Measurements from ENCODE around the gene MFAP2.
"Not testable (repeated sequence)": the region's sequence is repeated elsewhere in the genome, so short reads cannot be mapped to it uniquely, and the experiment has no call there.

MFAP2 gene

DNA sequence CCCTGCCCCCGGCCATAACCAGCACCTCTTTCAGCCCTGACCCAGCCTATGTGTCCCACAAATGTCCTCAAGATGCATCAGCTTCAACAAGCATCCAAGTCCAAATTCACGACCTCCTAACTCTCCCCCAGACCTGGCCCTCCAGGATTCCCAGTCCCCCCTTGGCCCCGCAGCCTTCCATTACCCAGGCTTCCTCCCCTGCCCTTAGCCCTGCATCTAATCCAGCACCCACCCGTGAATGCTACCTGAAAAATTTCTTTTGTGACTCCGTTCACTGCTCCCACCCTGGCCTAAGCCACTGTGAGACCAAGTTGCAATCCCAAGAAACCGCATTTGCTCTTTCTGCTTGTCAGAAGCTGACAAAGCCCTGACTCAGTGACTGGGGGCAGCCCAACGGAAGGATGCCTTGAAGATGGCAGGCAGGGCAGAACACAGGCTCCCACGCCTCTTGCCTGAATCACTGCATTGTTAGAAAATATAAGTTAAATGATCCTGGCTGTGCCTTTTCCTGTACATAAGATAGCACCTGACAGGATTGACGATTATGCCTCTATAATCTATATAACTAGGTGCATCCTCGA is 939 bp upstream of the MFAP2 start:
- DNase-seq = no peak

- peak; percentile 47 for DNase-seq
Observed at GRCh38 chr1:16979475-16980327, 719 bp downstream of the MFAP2 start.

GRCh38 chr1:16978567-16979474 is 1.6 kb downstream of the MFAP2 start:
- peak; percentile 39 for DNase-seq

DNA sequence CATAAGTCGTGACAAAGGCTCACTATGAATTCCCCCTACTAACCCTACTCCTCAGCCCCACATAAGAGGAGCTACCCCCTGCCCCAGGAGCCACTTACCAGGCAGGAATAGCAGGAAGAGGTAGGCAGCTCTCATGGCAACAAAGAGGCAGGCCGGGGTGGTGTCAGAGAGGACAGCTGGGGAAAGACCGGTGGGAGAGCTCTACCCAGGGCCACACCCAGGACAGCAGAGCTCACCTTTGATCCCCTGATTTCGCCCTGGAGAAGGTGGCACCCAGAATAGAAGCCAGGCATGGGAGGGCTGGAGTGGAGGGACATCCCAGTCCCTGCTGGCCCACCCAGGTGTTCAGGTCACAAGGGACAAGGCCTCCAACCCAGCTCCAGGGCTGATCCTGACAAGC is 2.3 kb downstream of the MFAP2 start:
- DNase-seq = no peak

- no peak for DNase-seq
Observed at GRCh38 chr1:16977377-16977776, 3.0 kb downstream of the MFAP2 start.

- no peak for DNase-seq
Observed at GRCh38 chr1:16976966-16977365, 3.5 kb downstream of the MFAP2 start.

DNA sequence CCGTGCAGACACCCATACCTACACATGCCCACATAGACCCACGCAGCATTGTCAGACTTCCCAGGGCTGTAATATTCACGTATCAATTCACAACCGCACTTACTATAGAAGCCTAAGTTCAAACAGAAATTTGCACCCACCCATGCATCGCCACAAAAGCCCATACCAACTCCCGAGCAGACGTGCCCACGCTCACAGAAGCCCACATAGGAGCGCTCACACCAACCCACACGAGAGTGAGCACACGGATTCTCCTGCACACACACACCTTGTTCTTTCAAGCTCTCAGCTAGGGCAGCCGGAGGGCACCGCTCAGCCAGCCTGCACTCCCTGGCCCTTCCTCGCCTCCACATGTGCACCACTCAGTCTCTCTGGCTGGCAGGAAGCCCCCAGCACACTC is 4.6 kb downstream of the MFAP2 start:
- DNase-seq = no peak

GRCh38 chr1:16975211-16975610 is 5.2 kb downstream of the MFAP2 start:
- no peak for DNase-seq

DNA sequence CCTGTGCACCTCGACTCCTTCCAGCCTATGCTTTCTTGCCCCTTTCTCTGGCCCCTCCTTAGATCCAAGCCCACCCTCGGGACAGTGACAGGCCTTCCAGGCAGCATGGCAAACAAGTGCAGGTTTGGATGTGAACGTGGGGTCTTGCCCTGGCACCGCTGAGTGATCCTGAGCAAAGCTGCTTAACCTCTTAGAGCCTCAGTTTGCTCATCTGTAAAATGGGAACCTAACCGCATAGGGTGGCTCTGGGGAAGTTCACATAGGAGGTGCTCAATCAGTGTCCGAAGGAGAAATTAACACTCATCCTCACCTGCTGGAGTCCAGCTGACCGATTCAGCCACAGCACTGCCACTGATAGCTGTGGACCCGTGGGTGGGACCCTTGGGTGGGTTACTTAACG is 7.2 kb downstream of the MFAP2 start:
- no peak for DNase-seq

GRCh38 chr1:16972189-16972895 is 8.1 kb downstream of the MFAP2 start:
- no peak for DNase-seq

- no peak for DNase-seq
Observed at GRCh38 chr1:16971341-16972188, 8.9 kb downstream of the MFAP2 start.

- no peak for DNase-seq
Observed at GRCh38 chr1:16970132-16970910, 10.1 kb downstream of the MFAP2 start.

GRCh38 chr1:16969651-16970050 is 10.8 kb downstream of the MFAP2 start:
- DNase-seq = no peak

DNA sequence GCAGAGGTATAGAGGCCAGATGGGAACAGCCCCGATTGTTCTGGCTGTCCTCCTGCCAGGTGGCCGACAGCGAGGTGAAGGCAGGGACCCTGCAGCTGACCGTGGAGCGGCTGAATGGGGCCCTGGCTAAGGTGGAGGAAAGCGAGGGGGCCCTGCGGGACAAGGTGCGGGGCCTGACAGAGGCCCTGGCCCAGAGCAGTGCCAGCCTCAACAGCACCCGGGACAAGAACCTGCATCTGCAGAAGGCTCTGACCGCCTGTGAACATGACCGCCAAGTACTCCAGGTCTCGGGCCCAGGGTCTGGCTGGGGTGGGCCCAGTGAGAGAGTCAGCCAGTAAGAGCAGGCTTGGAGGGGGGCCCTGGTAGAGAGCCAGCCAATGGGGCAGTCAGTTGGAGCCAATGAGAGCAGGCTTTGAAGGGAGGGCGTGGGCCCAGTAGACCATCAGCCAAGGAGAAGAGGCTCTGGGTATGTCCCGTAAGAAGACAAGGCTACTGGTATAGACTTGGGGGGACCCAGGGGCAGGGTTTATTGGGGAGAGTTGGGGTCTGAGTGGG is 11.3 kb downstream of the MFAP2 start:
- no peak for DNase-seq

GRCh38 chr1:16968372-16968771 is 12.0 kb downstream of the MFAP2 start:
- DNase-seq = no peak

DNA sequence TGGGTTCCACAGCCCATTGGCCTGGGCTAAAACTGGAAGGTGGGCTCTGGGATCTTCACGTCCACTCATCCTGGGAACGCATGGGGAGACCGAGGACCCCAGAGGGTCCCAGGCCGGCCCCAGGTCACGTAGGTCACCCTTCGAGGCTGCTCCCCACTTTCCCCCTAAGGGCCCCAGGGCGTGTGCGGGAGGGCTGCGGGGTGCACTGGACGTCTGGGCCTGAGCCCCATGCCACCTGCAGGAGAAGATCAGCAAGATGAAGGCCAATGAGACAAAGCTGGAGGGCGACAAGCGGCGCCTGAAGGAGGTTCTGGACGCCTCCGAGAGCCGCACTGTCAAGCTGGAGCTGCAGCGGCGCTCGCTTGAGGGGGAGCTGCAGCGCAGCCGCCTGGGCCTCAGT is 12.5 kb downstream of the MFAP2 start:
- no peak for DNase-seq

DNA sequence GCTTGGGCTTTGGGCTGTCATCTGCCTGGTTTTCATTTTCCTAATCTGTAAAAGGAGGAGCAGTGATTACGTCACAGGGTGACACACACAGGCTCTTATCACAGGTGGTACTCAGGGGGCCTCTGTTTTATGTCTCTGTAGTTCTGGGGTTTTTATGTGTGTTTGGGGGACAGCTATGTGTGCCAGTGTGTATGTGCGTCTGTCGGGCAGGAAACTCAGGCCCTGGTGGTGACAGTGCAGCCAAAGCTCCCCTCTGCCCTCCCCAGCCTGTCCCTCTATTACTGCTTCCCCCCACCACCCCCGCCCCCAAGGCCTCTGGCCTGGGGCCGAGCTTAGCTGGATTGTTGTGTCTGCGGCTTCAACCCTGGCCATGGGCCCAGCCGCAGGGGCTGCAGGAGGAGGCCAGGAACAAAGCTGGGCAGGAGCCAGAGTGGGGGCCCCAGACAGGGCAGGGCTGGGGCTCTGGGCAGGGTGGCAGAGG is 13.3 kb downstream of the MFAP2 start:
- no peak for DNase-seq

GRCh38 chr1:16966282-16966681 is 14.1 kb downstream of the MFAP2 start:
- no peak for DNase-seq

DNA sequence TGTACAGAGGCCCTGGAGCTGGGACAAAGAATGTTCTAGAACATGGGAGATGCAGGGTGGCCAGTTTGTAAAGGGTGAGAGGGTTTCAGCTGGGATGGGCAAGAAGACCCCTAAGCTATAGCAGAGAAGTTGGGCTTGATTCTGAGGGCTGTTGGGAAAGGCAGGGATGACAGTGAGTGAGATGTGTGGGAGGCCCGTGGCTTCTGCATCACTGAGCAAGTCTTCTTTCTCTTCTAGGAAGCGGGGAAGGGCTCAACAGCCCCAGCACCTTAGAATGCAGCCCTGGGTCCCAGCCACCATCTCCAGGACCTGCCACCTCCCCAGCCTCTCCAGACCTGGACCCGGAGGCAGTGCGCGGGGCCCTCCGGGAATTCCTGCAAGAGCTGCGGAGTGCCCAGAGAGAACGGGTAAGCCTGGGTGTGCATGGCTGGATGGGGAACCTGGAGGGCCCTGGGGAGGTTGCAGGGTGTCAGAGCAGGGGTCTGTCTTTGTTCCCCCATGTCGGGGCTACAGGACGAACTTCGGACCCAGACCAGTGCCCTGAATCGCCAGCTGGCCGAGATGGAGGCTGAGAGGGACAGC is 14.8 kb downstream of the MFAP2 start:
- DNase-seq = no peak

DNA sequence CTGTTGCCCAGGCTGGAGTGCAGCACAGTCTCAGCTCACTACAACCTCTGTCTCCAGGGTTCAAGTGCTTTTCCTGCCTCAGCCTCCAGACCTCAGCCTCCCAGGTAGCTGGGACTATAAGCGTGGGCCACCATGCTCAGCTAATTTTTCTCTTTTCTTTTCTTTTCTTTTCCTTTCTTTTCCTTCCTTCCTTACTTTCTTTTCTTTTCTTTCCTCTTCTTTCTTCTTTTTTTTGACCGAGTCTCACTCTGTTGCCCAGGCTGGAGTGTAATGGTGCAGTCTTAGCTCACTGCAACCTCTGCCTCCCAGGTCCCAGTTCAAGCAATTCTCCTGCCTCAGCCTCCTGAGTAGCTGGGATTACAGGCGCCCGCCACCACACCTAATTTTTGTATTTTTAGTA is 16.3 kb downstream of the MFAP2 start:
- not testable (repeated sequence) for DNase-seq
